ENCODE measurements around the gene TTBK1. TPM values are rescaled to one million over a fixed set of nuclear protein-coding genes. Genes with fewer than 3 reads are reported as not detected.

TTBK1 gene
- total RNA-seq, 2 experiments from 2014 or later, result 0.20 to 0.80 TPM

GRCh38 chr6:43248791-43249190 lies 5.5 kb downstream of the TTBK1 start:
- H3K4me1 Mint-ChIP-seq, result peaks cover 25% of the 10 kb centered on the region
- CTCF ChIA-PET, result interaction anchor here (1.3 to 4.6 kb wide), 2 partner anchors 9 to 20 kb away, joined by 5 to 27 read pairs; partner anchors contain the start of gene DNPH1
- peaks cover 19% of the 10 kb centered on the region for H3K27me3 Mint-ChIP-seq
- H3K4me3 Mint-ChIP-seq, result no peak overlapping the region
- H3K9me3 Mint-ChIP-seq (ENCODE audit: low read depth), result no peaks in the 10 kb centered on the region
- no peak overlapping the region for H3K27ac Mint-ChIP-seq
- no peaks in the 10 kb centered on the region for H3K36me3 Mint-ChIP-seq
- no peak for ATAC-seq
- DNase-seq, result no peak

GRCh38 chr6:43250992-43251373 lies 7.7 kb downstream of the TTBK1 start:
- Mint-ChIP-seq H3K4me3 (no peak overlapping the region), H3K9me3 (ENCODE audit: low read depth) (no peaks in the 10 kb centered on the region), H3K4me1 (peaks cover 27% of the 10 kb centered on the region), H3K36me3 (no peaks in the 10 kb centered on the region), H3K27ac (no peak overlapping the region), H3K27me3 (peaks cover 19% of the 10 kb centered on the region)
- ATAC-seq (no peak), DNase-seq (no peak)
- CTCF ChIA-PET, result interaction anchor here (0.6 kb wide), 1 partner anchor 12 kb away, joined by 3 read pairs; no protein-coding TSS in a partner anchor

- Mint-ChIP-seq H3K27me3 (peaks cover 18% of the 10 kb centered on the region), H3K27ac (no peak overlapping the region), H3K36me3 (no peaks in the 10 kb centered on the region), H3K4me3 (no peak overlapping the region), H3K9me3 (ENCODE audit: low read depth) (no peaks in the 10 kb centered on the region), H3K4me1 (peaks cover 19% of the 10 kb centered on the region)
- CTCF ChIA-PET, result interaction anchor here (0.8 to 1.3 kb wide), 3 partner anchors 9 to 242 kb away, joined by 3 read pairs; partner anchors contain the start of gene DNPH1
- DNase-seq (no peak), ATAC-seq (no peak)
Measured at GRCh38 chr6:43253401-43253800, 10.1 kb downstream of the TTBK1 start.

- DNase-seq (no peak), ATAC-seq (no peak)
- Mint-ChIP-seq H3K27me3 (peaks cover 18% of the 10 kb centered on the region), H3K4me1 (peaks cover 19% of the 10 kb centered on the region), H3K4me3 (no peak overlapping the region), H3K27ac (no peak overlapping the region), H3K9me3 (ENCODE audit: low read depth) (no peaks in the 10 kb centered on the region), H3K36me3 (no peaks in the 10 kb centered on the region)
- CTCF ChIA-PET, result interaction anchor here (0.9 to 1.3 kb wide), 2 partner anchors 9 to 173 kb away, joined by 3 to 5 read pairs; partner anchors contain the start of gene ABCC10
Measured at GRCh38 chr6:43254138-43254817, 11.0 kb downstream of the TTBK1 start.

- Mint-ChIP-seq H3K27ac (no peak overlapping the region), H3K4me3 (no peak overlapping the region), H3K4me1 (peaks cover 19% of the 10 kb centered on the region), H3K9me3 (ENCODE audit: low read depth) (no peaks in the 10 kb centered on the region), H3K27me3 (peaks cover 18% of the 10 kb centered on the region), H3K36me3 (no peaks in the 10 kb centered on the region)
- CTCF ChIA-PET, result interaction anchor here (0.9 to 1.3 kb wide), 3 partner anchors 8 to 172 kb away, joined by 3 to 5 read pairs (median 3); partner anchors contain the start of genes ABCC10 and DNPH1
- DNase-seq (no peak), ATAC-seq (no peak)
Measured at GRCh38 chr6:43254846-43255245, 11.6 kb downstream of the TTBK1 start.

GRCh38 chr6:43255408-43256054 lies 12.2 kb downstream of the TTBK1 start:
- no peaks in the 10 kb centered on the region for H3K9me3 Mint-ChIP-seq (ENCODE audit: low read depth)
- no peaks in the 10 kb centered on the region for H3K36me3 Mint-ChIP-seq
- peaks cover 18% of the 10 kb centered on the region for H3K4me1 Mint-ChIP-seq
- H3K4me3 Mint-ChIP-seq, result no peak overlapping the region
- CTCF ChIA-PET, result interaction anchor here (1.2 kb wide), 1 partner anchor 26 kb away, joined by 3 read pairs; the partner anchor contains the start of gene DNPH1
- peaks cover 16% of the 10 kb centered on the region for H3K27me3 Mint-ChIP-seq
- ATAC-seq (no peak), DNase-seq (no peak)
- H3K27ac Mint-ChIP-seq, result no peak overlapping the region

GRCh38 chr6:43256670-43257366 lies 13.5 kb downstream of the TTBK1 start:
- H3K27ac Mint-ChIP-seq, result no peak overlapping the region
- CTCF ChIA-PET, result interaction anchor here (1.3 kb wide), 1 partner anchor 27 kb away, joined by 6 read pairs; the partner anchor contains the start of gene DNPH1
- ATAC-seq, result no peak

GRCh38 chr6:43257367-43258145 lies 14.3 kb downstream of the TTBK1 start:
- Mint-ChIP-seq H3K4me3 (no peak overlapping the region), H3K27me3 (no peaks in the 10 kb centered on the region), H3K9me3 (ENCODE audit: low read depth) (no peaks in the 10 kb centered on the region), H3K27ac (no peak overlapping the region), H3K36me3 (no peaks in the 10 kb centered on the region), H3K4me1 (peaks cover 7% of the 10 kb centered on the region)
- ATAC-seq, result no peak
- CTCF ChIA-PET, result interaction anchor here (1.3 to 1.4 kb wide), 2 partner anchors 10 to 28 kb away, joined by 5 to 6 read pairs; partner anchors contain the start of gene DNPH1
- DNase-seq, result no peak

More at GRCh38 chr6:43256670-43257366, 13.5 kb downstream of the TTBK1 start:
- no peak for DNase-seq
- peaks cover 3% of the 10 kb centered on the region for H3K27me3 Mint-ChIP-seq
- no peak overlapping the region for H3K4me3 Mint-ChIP-seq
- H3K9me3 Mint-ChIP-seq (ENCODE audit: low read depth), result no peaks in the 10 kb centered on the region
- H3K4me1 Mint-ChIP-seq, result peaks cover 7% of the 10 kb centered on the region
- H3K36me3 Mint-ChIP-seq, result no peaks in the 10 kb centered on the region

- CTCF ChIA-PET, result interaction anchor here (1.4 kb wide), 1 partner anchor 10 kb away, joined by 5 read pairs; no protein-coding TSS in a partner anchor
- ATAC-seq (no peak), DNase-seq (no peak)
- Mint-ChIP-seq H3K27me3 (no peaks in the 10 kb centered on the region), H3K27ac (no peak overlapping the region), H3K9me3 (ENCODE audit: low read depth) (no peaks in the 10 kb centered on the region), H3K36me3 (no peaks in the 10 kb centered on the region), H3K4me3 (no peak overlapping the region), H3K4me1 (peaks cover 7% of the 10 kb centered on the region)
Measured at GRCh38 chr6:43258180-43258579, 14.9 kb downstream of the TTBK1 start.

GRCh38 chr6:43258807-43259686 lies 15.8 kb downstream of the TTBK1 start:
- Mint-ChIP-seq H3K27me3 (no peaks in the 10 kb centered on the region), H3K4me1 (peaks cover 7% of the 10 kb centered on the region), H3K36me3 (no peaks in the 10 kb centered on the region), H3K4me3 (no peak overlapping the region), H3K9me3 (ENCODE audit: low read depth) (no peaks in the 10 kb centered on the region), H3K27ac (no peak overlapping the region)
- CTCF ChIA-PET, result interaction anchor here (1.4 kb wide), 1 partner anchor 11 kb away, joined by 5 read pairs; no protein-coding TSS in a partner anchor
- DNase-seq (no peak), ATAC-seq (no peak)

GRCh38 chr6:43260791-43261190 lies 17.5 kb downstream of the TTBK1 start:
- Mint-ChIP-seq H3K9me3 (ENCODE audit: low read depth) (no peaks in the 10 kb centered on the region), H3K36me3 (no peaks in the 10 kb centered on the region), H3K27ac (no peak overlapping the region), H3K4me3 (no peak overlapping the region), H3K27me3 (no peaks in the 10 kb centered on the region), H3K4me1 (peaks cover 6% of the 10 kb centered on the region)
- no peak for DNase-seq
- no peak for ATAC-seq
- CTCF ChIA-PET, result interaction anchor here (1.2 to 4.5 kb wide), 3 partner anchors 32 to 247 kb away, joined by 4 to 45 read pairs (median 5); partner anchors contain the start of genes DNPH1 and LRRC73

GRCh38 chr6:43261198-43261597 lies 17.9 kb downstream of the TTBK1 start:
- Mint-ChIP-seq H3K4me3 (no peak overlapping the region), H3K27me3 (no peaks in the 10 kb centered on the region), H3K9me3 (ENCODE audit: low read depth) (no peaks in the 10 kb centered on the region), H3K4me1 (peaks cover 6% of the 10 kb centered on the region), H3K36me3 (no peaks in the 10 kb centered on the region), H3K27ac (no peak overlapping the region)
- CTCF ChIA-PET, result interaction anchor here (1.2 to 4.5 kb wide), 3 partner anchors 32 to 247 kb away, joined by 4 to 45 read pairs (median 5); partner anchors contain the start of genes DNPH1 and LRRC73
- DNase-seq (no peak), ATAC-seq (no peak)

Measured in activated CD8-positive, alpha-beta memory T cell treated with anti-CD3 and anti-CD28 coated beads, Interleukin-2, amount 10 ng/mL, durations not matched to agents 7 days and 5 days (primary cell).